Subcutaneous adipose tissue (tissue), 4 donors: Measurements from ENCODE around the gene MAB21L1. TPM values are rescaled to one million over a fixed set of nuclear protein-coding genes. Genes with fewer than 3 reads are reported as not detected.

Experiments
- CTCF ChIP-seq: fragments of 450-650 bp; IDR thresholded peaks from one replicate; pipeline ENCODE4 v1.5.1; 2016; ENCODE audit warnings: low read depth, mild to moderate bottlenecking, control low read depth, antibody characterized with exemption, moderate library complexity
- total RNA-seq, 4 donors: library from RNA; depleted of rRNA; stranded (reverse); fragments of >200 nt; gene quantifications; one replicate each; pipeline ENCODE4 v1.1.0, GENCODE V29; 2016

The MAB21L1 gene
- total RNA-seq, 4 donors from 2014 or later: 1.3 to 3.5 (median 2.5) TPM

GRCh38 chr13:35479706-35480105, 3.2 kb upstream of the MAB21L1 start:
- no peak for TF ChIP-seq CTCF

GRCh38 chr13:35479038-35479492, 2.6 kb upstream of the MAB21L1 start:
- no peak for TF ChIP-seq CTCF

GRCh38 chr13:35478271-35479037, 2.0 kb upstream of the MAB21L1 start:
- TF ChIP-seq CTCF: no peak

- no peak for TF ChIP-seq CTCF
Observed at GRCh38 chr13:35477386-35477946, 977 bp upstream of the MAB21L1 start.

- TF ChIP-seq CTCF: no peak
Observed at GRCh38 chr13:35475212-35475959, 1.1 kb downstream of the MAB21L1 start.

GRCh38 chr13:35474496-35475211, 1.8 kb downstream of the MAB21L1 start:
- no peak for TF ChIP-seq CTCF
